IMR-90 (cell line): ENCODE results near the gene SLC50A1. TPM values are rescaled to one million over a fixed set of nuclear protein-coding genes. Genes with fewer than 3 reads are reported as not detected.

Experiments used
- ATAC-seq: fragments of 200-7000 bp; cut with Tn5 transposase; 2 replicates; pipeline ENCODE4 v1.9.1; 2020; ENCODE audit warnings: low read depth, mild to moderate bottlenecking, moderate library complexity
- BruUV-seq: library from RNA; stranded (reverse); fragments of 400-500 nt; replicated peaks from 2 replicates; lab custom pipeline; 2021; lab: Mats Ljungman, UMichigan
- CTCF ChIA-PET: fragments of 300-600 bp; formaldehyde crosslinking; extraction: SDS; loops from one replicate; lab custom pipeline; 2021; ENCODE audit warnings: antibody characterized with exemption; lab: Yijun Ruan, JAX
- POLR2A ChIA-PET: fragments of 300-600 bp; sonication (Branson Sonifier 250); formaldehyde crosslinking; loops from one replicate; lab custom pipeline; 2022; ENCODE audit warnings: antibody characterized with exemption; ENCODE audit not compliant: unreplicated experiment; lab: Charles Lee
- DNase-seq: peaks from one replicate; pipeline ENCODE4 v3.0.0; 2013
- H2AFZ ChIP-seq: replicated peaks from 2 replicates; pipeline ENCODE3; 2013; ENCODE audit warnings: low read length, mild to moderate bottlenecking; ENCODE audit not compliant: poor library complexity
- H2AK5ac ChIP-seq: 2 replicates; pipeline ENCODE4 v1.6.1; 2013; ENCODE audit warnings: low read depth, low read length, inconsistent platforms
- H2AK9ac ChIP-seq: replicated peaks from 2 replicates; pipeline ENCODE3; 2013; ENCODE audit warnings: mild to moderate bottlenecking, low read depth, low read length, moderate library complexity; ENCODE audit not compliant: poor library complexity
- H2BK120ac ChIP-seq: 2 replicates; pipeline ENCODE4 v1.6.1; 2013; ENCODE audit warnings: low read depth, low read length, inconsistent platforms
- H2BK15ac ChIP-seq: 3 replicates; pipeline ENCODE4 v1.6.1; 2013; ENCODE audit warnings: low read depth, low read length, inconsistent platforms
- H2BK20ac ChIP-seq: 2 replicates; pipeline ENCODE4 v1.6.1; 2013; ENCODE audit warnings: low read depth, mild to moderate bottlenecking, inconsistent platforms, low read length, moderate library complexity
- H2BK5ac ChIP-seq: 2 replicates; pipeline ENCODE4 v1.6.1; 2013; ENCODE audit warnings: mild to moderate bottlenecking, low read depth, low read length, inconsistent platforms; ENCODE audit not compliant: poor library complexity, severe bottlenecking
- H3K14ac ChIP-seq: replicated peaks from 2 replicates; pipeline ENCODE4 v1.6.1; 2013; ENCODE audit warnings: low read depth, low read length, inconsistent platforms
- H3K18ac ChIP-seq: 2 replicates; pipeline ENCODE4 v1.6.1; 2013; ENCODE audit warnings: low read depth, low read length, control low read depth
- H3K23ac ChIP-seq: 2 replicates; pipeline ENCODE4 v1.6.1; 2013; ENCODE audit warnings: low read depth, low read length, inconsistent platforms
- H3K27ac ChIP-seq: 2 replicates; pipeline ENCODE4 v1.5.1; 2013; ENCODE audit warnings: mild to moderate bottlenecking, control low read depth, low read length; ENCODE audit not compliant: insufficient read depth
- H3K27me3 ChIP-seq: 2 replicates; pipeline ENCODE4 v1.6.1; 2013; ENCODE audit warnings: low read length; ENCODE audit not compliant: control insufficient read depth, insufficient read depth
- H3K36me3 ChIP-seq: 2 replicates; pipeline ENCODE4 v1.6.1; 2013; ENCODE audit warnings: low read length, mixed read lengths; ENCODE audit not compliant: control insufficient read depth, insufficient read depth
- H3K4ac ChIP-seq: 2 replicates; pipeline ENCODE4 v1.6.1; 2013; ENCODE audit warnings: low read depth, low read length, inconsistent platforms
- H3K4me1 ChIP-seq: 2 replicates; pipeline ENCODE4 v1.6.1; 2013; ENCODE audit warnings: low read length, mixed read lengths; ENCODE audit not compliant: control insufficient read depth, insufficient read depth
- H3K4me2 ChIP-seq: 2 replicates; pipeline ENCODE4 v1.6.1; 2013; ENCODE audit warnings: low read depth, mild to moderate bottlenecking, control low read depth, low read length, moderate library complexity
- H3K4me3 ChIP-seq: 2 replicates; pipeline ENCODE4 v1.5.1; 2013; ENCODE audit warnings: low read depth, mild to moderate bottlenecking, control low read depth, low read length, moderate library complexity; ENCODE audit not compliant: insufficient read depth
- H3K56ac ChIP-seq: 2 replicates; pipeline ENCODE4 v1.6.1; 2013; ENCODE audit warnings: low read length, inconsistent platforms; ENCODE audit not compliant: insufficient read depth; ENCODE audit errors: extremely low read depth
- H3K79me1 ChIP-seq, 2 experiments: 2 replicates each; pipeline ENCODE4 v1.6.1; 2013; ENCODE audit warnings: low read length in 2 of 2, inconsistent platforms in 1 of 2, low read depth in 1 of 2
- H3K9ac ChIP-seq: 2 replicates; pipeline ENCODE4 v1.6.1; 2013; ENCODE audit warnings: low read depth, low read length, control low read depth
- H3K9me1 ChIP-seq: 2 replicates; pipeline ENCODE4 v1.6.1; 2013; ENCODE audit warnings: low read length, inconsistent platforms; ENCODE audit not compliant: insufficient read depth
- H3K9me3 ChIP-seq: 2 replicates; pipeline ENCODE4 v1.6.1; 2013; ENCODE audit warnings: low read length; ENCODE audit not compliant: control insufficient read depth, insufficient read depth
- H4K20me1 ChIP-seq: 2 replicates; pipeline ENCODE4 v1.6.1; 2013; ENCODE audit warnings: low read length, inconsistent platforms; ENCODE audit not compliant: insufficient read depth
- H4K5ac ChIP-seq: 2 replicates; pipeline ENCODE4 v1.6.1; 2013; ENCODE audit warnings: mild to moderate bottlenecking, low read depth, low read length, control low read depth
- H4K8ac ChIP-seq, 2 experiments: 2 replicates each; pipeline ENCODE4 v1.6.1; 2013; ENCODE audit warnings: low read depth in 2 of 2, low read length in 2 of 2, control low read depth in 1 of 2, inconsistent platforms in 1 of 2
- H4K91ac ChIP-seq: 2 replicates; pipeline ENCODE4 v1.6.1; 2013; ENCODE audit warnings: low read depth, low read length, inconsistent platforms; ENCODE audit not compliant: insufficient read depth
- BHLHE40 ChIP-seq: fragments of 150-350 bp; IDR thresholded peaks from 2 replicates; pipeline ENCODE4 v1.6.1; 2016; ENCODE audit warnings: mild to moderate bottlenecking, low read depth, low read length
- FOS ChIP-seq: fragments of 150-350 bp; IDR thresholded peaks from 2 replicates; pipeline ENCODE4 v1.6.1; 2016; ENCODE audit warnings: low read depth, low read length
- MAFK ChIP-seq: IDR thresholded peaks from 2 replicates; pipeline ENCODE4 v1.6.1; 2012; ENCODE audit warnings: low read depth, low read length, improper control_type of control experiment
- MAZ ChIP-seq: IDR thresholded peaks from 2 replicates; pipeline ENCODE4 v1.6.1; 2012; ENCODE audit warnings: low read depth, mild to moderate bottlenecking, low read length, improper control_type of control experiment, moderate library complexity, borderline replicate concordance
- NFE2L2 ChIP-seq: fragments of 150-350 bp; IDR thresholded peaks from 2 replicates; pipeline ENCODE4 v1.6.1; 2016; ENCODE audit warnings: low read depth, mild to moderate bottlenecking, low read length
- POLR2A ChIP-seq: IDR thresholded peaks from 2 replicates; pipeline ENCODE4 v1.6.1; 2012; ENCODE audit warnings: mild to moderate bottlenecking, low read depth, low read length
- WGBS, 2 experiments: methylation state at CpG; one replicate each; pipeline versions ENCODE4 v1.1.5 to v1.1.7; 2013; ENCODE audit warnings: missing lambda C conversion rate in 2 of 2; ENCODE audit not compliant: insufficient read length in 1 of 2; ENCODE audit errors: extremely low coverage in 2 of 2; 5-methylcytosine and 5-hydroxymethylcytosine counted together
- dilution Hi-C: fragments of 300-500 bp; cut with HindIII; formaldehyde crosslinking; loops from one replicate; pipeline ENCODE4 v1.14.3; 2018; ENCODE audit warnings: low sequenced_read_pairs; ENCODE audit not compliant: unreplicated experiment
- in situ Hi-C: fragments of 300-500 bp; cut with MboI; formaldehyde crosslinking; loops from 3 replicates; pipeline ENCODE4 v1.14.3; 2019; ENCODE audit warnings: low sequenced_read_pairs, inconsistent platforms, mixed read lengths
- intact Hi-C: fragments of 100-400 bp; cut with micrococcal nuclease; formaldehyde crosslinking; loops from 2 replicates; pipeline ENCODE4 v1.10.0; 2022
- polyA plus RNA-seq, 3 experiments: library from polyadenylated mRNA; depleted of rRNA; stranded (reverse); fragments of >200 nt; gene quantifications; 2 replicates each; pipeline ENCODE4 v1.2.3, GENCODE V29; 2012; ENCODE audit warnings: low replicate concordance in 1 of 3
- total RNA-seq: library from RNA; depleted of rRNA; stranded (reverse); fragments of >200 nt; gene quantifications from 2 replicates; pipeline ENCODE4 v1.2.3, GENCODE V29; 2012
- TF ChIP-seq, protein P1 (sequence below): conservative IDR thresholded peaks from 2 replicates; pipeline ENCODE4 v1.5.1; 2012; ENCODE audit warnings: mild to moderate bottlenecking, low read depth, low read length, improper control_type of control experiment

Gene SLC50A1
- total and polyA plus RNA-seq, 2 of the 4 experiments (the other 2 are of a cell fraction) = 20.6 to 20.8 TPM

DNA sequence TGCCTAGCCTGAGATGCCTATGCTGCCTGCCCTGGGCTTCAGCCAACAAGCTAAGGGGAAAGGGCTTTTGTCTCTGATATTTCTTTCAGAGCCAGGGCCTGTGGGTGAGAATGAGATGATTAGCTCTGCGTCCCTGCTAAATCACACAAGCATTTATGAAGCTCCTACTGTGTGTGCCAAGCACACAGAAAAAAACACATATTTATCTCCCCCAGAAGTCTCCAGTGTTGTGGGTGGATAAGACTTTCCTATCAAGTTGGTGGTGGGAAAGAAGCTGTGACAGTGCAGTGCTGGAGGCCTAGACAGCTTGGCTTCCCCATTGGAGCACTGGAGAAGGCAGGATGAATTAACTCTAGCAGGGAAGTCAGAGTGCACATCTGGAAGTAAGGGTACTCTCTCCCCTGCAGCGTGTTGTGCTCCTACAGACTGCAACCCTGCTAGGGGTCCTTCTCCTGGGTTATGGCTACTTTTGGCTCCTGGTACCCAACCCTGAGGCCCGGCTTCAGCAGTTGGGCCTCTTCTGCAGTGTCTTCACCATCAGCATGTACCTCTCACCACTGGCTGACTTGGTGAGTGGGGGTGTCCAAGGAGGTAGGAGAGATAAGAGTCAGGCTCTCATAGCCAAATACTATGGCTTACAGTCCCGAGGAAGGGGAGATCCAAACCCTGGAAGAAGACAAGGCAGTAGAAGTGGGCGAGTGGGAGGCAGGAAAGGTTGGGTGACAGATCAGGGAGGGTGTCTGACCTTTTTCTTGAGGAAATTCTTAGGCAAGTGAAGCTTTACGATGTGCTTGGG, 1.7 kb downstream of the SLC50A1 start:
- no CpG with 5 or more reads among the region's 6 CpGs for WGBS, 2 experiments
- ATAC-seq (no peak), DNase-seq (no peak)
- H3K9me3 ChIP-seq = no peaks in the 10 kb centered on the region
- H4K8ac ChIP-seq = peak overlapping the region in 1 of 2 experiments; percentile 45; a peak in 2 of 4 replicates
- no peak overlapping the region for H3K4ac ChIP-seq
- H2AFZ ChIP-seq = no peak overlapping the region
- H3K4me1 ChIP-seq = peaks cover 8% of the 10 kb centered on the region; the same call in 1 of the 2 replicates
- peaks cover 7% of the 10 kb centered on the region for H3K36me3 ChIP-seq
- TF ChIP-seq, protein P1, sequence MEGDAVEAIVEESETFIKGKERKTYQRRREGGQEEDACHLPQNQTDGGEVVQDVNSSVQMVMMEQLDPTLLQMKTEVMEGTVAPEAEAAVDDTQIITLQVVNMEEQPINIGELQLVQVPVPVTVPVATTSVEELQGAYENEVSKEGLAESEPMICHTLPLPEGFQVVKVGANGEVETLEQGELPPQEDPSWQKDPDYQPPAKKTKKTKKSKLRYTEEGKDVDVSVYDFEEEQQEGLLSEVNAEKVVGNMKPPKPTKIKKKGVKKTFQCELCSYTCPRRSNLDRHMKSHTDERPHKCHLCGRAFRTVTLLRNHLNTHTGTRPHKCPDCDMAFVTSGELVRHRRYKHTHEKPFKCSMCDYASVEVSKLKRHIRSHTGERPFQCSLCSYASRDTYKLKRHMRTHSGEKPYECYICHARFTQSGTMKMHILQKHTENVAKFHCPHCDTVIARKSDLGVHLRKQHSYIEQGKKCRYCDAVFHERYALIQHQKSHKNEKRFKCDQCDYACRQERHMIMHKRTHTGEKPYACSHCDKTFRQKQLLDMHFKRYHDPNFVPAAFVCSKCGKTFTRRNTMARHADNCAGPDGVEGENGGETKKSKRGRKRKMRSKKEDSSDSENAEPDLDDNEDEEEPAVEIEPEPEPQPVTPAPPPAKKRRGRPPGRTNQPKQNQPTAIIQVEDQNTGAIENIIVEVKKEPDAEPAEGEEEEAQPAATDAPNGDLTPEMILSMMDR = no peak
- TF ChIP-seq FOS (no peak), MAZ (no peak), NFE2L2 (no peak), MAFK (no peak), BHLHE40 (no peak), POLR2A (no peak)
- H3K18ac ChIP-seq = no peak overlapping the region
- H3K27ac ChIP-seq = no peak overlapping the region; the same call in 1 of the 2 replicates
- no peak overlapping the region for H3K14ac ChIP-seq
- no peak overlapping the region for H3K23ac ChIP-seq
- H2BK5ac ChIP-seq = no peak overlapping the region
- peaks cover 20% of the 10 kb centered on the region; the same call in 1 of the 2 replicates for H3K9me1 ChIP-seq
- CTCF ChIA-PET = interaction anchor here (0.6 to 1.1 kb wide), 3 partner anchors 17 to 52 kb away, joined by 3 to 5 read pairs (median 4); no protein-coding TSS in a partner anchor
- H4K5ac ChIP-seq = 0 out of 2 replicates have a peak overlapping the region, but pooled peaks have one; percentile 20
- peaks cover 2% of the 10 kb centered on the region; the same call in 1 of the 2 replicates for H3K27me3 ChIP-seq
- no peak overlapping the region for H2BK120ac ChIP-seq
- no TSS peak for BruUV-seq
- POLR2A ChIA-PET = interaction anchor here (0.6 to 0.7 kb wide), 2 partner anchors 7 to 135 kb away, joined by 3 to 10 read pairs; partner anchors contain the start of gene CLK2
- H2BK20ac ChIP-seq = no peak overlapping the region
- H3K4me3 ChIP-seq = peak overlapping the region; percentile 5; the same call in 1 of the 2 replicates
- H2AK5ac ChIP-seq = no peak overlapping the region
- H4K20me1 ChIP-seq = no peaks in the 10 kb centered on the region
- no peak overlapping the region for H2BK15ac ChIP-seq
- no peak overlapping the region for H4K91ac ChIP-seq
- H3K79me1 ChIP-seq = peaks cover 23 to 44% of the 10 kb centered on the region in 2 experiments
- H3K56ac ChIP-seq = no peak overlapping the region
- intact Hi-C loops (no loop called here), dilution Hi-C loops (no loop called here), in situ Hi-C loops (no loop called here)
- H3K9ac ChIP-seq = peak overlapping the region; percentile 21; the same call in 1 of the 2 replicates
- H2AK9ac ChIP-seq = no peak overlapping the region
- H3K4me2 ChIP-seq = peak overlapping the region; percentile 66; the same call in 1 of the 2 replicates
